Right lobe of liver (tissue), 4 donors: ENCODE measurements around the gene GALNT17.

Experiments used
- CTCF ChIP-seq, 4 donors: fragments of 200-600 bp in 3 of 4; fragments of 450-650 bp in 1 of 4; IDR thresholded peaks; one replicate each; pipeline versions ENCODE4 v1.5.1 to v1.8.0; 2016 to 2022; ENCODE audit warnings: antibody characterized with exemption in 4 of 4, mild to moderate bottlenecking in 2 of 4
- POLR2A ChIP-seq: fragments of 450-650 bp; IDR thresholded peaks from one replicate; pipeline ENCODE4 v1.6.1; 2017; ENCODE audit warnings: antibody characterized with exemption, mild to moderate bottlenecking
- donor health status: DM: no; HTN: no; CAD: no.
- donor health status: DM: no; HTN: no; CAD: no.
- donor health status: DM: no; HTN: yes; CAD: no.

- TF ChIP-seq CTCF (IDR thresholded peaks at IDR 0.05), result no peak
- no peak for TF ChIP-seq POLR2A
These were observed 132.1 kb downstream of the GALNT17 start for GRCh38 chr7:71264005-71264404.
